ENCODE results near the gene CCDC120. TPM values are rescaled to one million over a fixed set of nuclear protein-coding genes. Genes with fewer than 3 reads are reported as not detected.
A peak's percentile ranks its signal among the peaks of the same experiment; 100 is the strongest.

The CCDC120 gene
- total RNA-seq, 1 donor from 2014 or later: 25.3 TPM

GRCh38 chrX:49037883-49038475 lies 20.8 kb upstream of the CCDC120 start:
- Mint-ChIP-seq H3K4me3 (no peak overlapping the region), H3K4me1 (ENCODE audit: unreplicated experiment) (peaks cover 17% of the 10 kb centered on the region), H3K27ac (peak overlapping the region; percentile 99), H3K36me3 (peaks cover 13% of the 10 kb centered on the region), H3K9me3 (no peaks in the 10 kb centered on the region), H3K27me3 (no peaks in the 10 kb centered on the region)
- DNase-seq (ENCODE audit: extremely low spot score, unreplicated experiment): no peak
- TF ChIP-seq CTCF (conservative IDR thresholded peaks at IDR 0.05): no peak

- H3K27me3 Mint-ChIP-seq: no peaks in the 10 kb centered on the region
These were observed 19.0 kb upstream of the CCDC120 start for GRCh38 chrX:49039598-49040375.

GRCh38 chrX:49040376-49040955 lies 18.3 kb upstream of the CCDC120 start:
- H3K4me1 Mint-ChIP-seq (ENCODE audit: unreplicated experiment): peaks cover 17% of the 10 kb centered on the region
- H3K9me3 Mint-ChIP-seq: no peaks in the 10 kb centered on the region
- peak overlapping the region; percentile 99 for H3K27ac Mint-ChIP-seq
- peaks cover 13% of the 10 kb centered on the region for H3K36me3 Mint-ChIP-seq
- TF ChIP-seq CTCF (conservative IDR thresholded peaks at IDR 0.05): no peak
- DNase-seq (ENCODE audit: extremely low spot score, unreplicated experiment): no peak
- H3K27me3 Mint-ChIP-seq: no peaks in the 10 kb centered on the region
- peak overlapping the region; percentile 93 for H3K4me3 Mint-ChIP-seq

More at GRCh38 chrX:49039598-49040375, 19.0 kb upstream of the CCDC120 start:
- no peak for DNase-seq (ENCODE audit: extremely low spot score, unreplicated experiment)
- H3K4me3 Mint-ChIP-seq: peak overlapping the region; percentile 93
- peak overlapping the region; percentile 99 for H3K27ac Mint-ChIP-seq
- TF ChIP-seq CTCF (conservative IDR thresholded peaks at IDR 0.05): no peak
- H3K4me1 Mint-ChIP-seq (ENCODE audit: unreplicated experiment): peaks cover 17% of the 10 kb centered on the region
- H3K9me3 Mint-ChIP-seq: no peaks in the 10 kb centered on the region
- peaks cover 13% of the 10 kb centered on the region for H3K36me3 Mint-ChIP-seq

GRCh38 chrX:49041744-49042580 lies 16.8 kb upstream of the CCDC120 start:
- Mint-ChIP-seq H3K4me1 (ENCODE audit: unreplicated experiment) (peaks cover 17% of the 10 kb centered on the region), H3K36me3 (peaks cover 13% of the 10 kb centered on the region), H3K27me3 (no peaks in the 10 kb centered on the region), H3K9me3 (no peaks in the 10 kb centered on the region), H3K4me3 (peak overlapping the region; percentile 93), H3K27ac (peak overlapping the region; percentile 99)
- TF ChIP-seq CTCF (conservative IDR thresholded peaks at IDR 0.05): no peak
- no peak for DNase-seq (ENCODE audit: extremely low spot score, unreplicated experiment)

GRCh38 chrX:49042581-49043219 lies 16.1 kb upstream of the CCDC120 start:
- no peak for DNase-seq (ENCODE audit: extremely low spot score, unreplicated experiment)
- Mint-ChIP-seq H3K36me3 (peaks cover 11% of the 10 kb centered on the region), H3K4me3 (peak overlapping the region; percentile 93), H3K9me3 (no peaks in the 10 kb centered on the region), H3K27me3 (no peaks in the 10 kb centered on the region), H3K4me1 (ENCODE audit: unreplicated experiment) (peaks cover 17% of the 10 kb centered on the region), H3K27ac (peak overlapping the region; percentile 99)
- no peak for TF ChIP-seq CTCF (conservative IDR thresholded peaks at IDR 0.05)

All from type B pancreatic cell (in vitro differentiated cells).